ENCODE measurements around the gene STX8.

DNA sequence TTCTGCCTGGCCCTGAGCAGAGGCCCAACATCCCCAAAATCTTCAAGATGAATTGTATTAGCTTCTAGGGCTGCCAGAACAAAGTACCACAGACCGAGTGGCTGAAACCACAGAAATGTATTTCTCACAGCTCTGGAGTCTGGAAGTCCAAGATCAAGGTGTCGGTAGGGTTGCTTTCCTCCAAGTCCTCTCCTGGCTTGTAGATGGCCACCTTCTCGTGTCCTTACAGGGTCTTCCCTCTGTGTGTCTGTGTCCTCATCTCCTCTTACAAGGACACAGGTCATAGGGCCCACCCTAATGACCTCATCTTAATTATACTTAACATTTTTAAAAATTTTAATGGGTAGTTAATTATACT, 338.6 kb downstream of the STX8 start:
- TF ChIP-seq NRF1 (IDR thresholded peaks at IDR 0.05; ENCODE audit: low read depth, low read length) (no peak), GATA2 (CRISPR knock-in tag; IDR thresholded peaks at IDR 0.05) (no peak), YY1 (IDR thresholded peaks at IDR 0.05; ENCODE audit: low read depth) (no peak), TEAD4 (IDR thresholded peaks at IDR 0.05; ENCODE audit: borderline replicate concordance, insufficient read depth) (no peak)
- TF ChIP-seq, protein P1, sequence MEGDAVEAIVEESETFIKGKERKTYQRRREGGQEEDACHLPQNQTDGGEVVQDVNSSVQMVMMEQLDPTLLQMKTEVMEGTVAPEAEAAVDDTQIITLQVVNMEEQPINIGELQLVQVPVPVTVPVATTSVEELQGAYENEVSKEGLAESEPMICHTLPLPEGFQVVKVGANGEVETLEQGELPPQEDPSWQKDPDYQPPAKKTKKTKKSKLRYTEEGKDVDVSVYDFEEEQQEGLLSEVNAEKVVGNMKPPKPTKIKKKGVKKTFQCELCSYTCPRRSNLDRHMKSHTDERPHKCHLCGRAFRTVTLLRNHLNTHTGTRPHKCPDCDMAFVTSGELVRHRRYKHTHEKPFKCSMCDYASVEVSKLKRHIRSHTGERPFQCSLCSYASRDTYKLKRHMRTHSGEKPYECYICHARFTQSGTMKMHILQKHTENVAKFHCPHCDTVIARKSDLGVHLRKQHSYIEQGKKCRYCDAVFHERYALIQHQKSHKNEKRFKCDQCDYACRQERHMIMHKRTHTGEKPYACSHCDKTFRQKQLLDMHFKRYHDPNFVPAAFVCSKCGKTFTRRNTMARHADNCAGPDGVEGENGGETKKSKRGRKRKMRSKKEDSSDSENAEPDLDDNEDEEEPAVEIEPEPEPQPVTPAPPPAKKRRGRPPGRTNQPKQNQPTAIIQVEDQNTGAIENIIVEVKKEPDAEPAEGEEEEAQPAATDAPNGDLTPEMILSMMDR (IDR thresholded peaks at IDR 0.05), result no peak
- TF ChIP-seq, protein P2, sequence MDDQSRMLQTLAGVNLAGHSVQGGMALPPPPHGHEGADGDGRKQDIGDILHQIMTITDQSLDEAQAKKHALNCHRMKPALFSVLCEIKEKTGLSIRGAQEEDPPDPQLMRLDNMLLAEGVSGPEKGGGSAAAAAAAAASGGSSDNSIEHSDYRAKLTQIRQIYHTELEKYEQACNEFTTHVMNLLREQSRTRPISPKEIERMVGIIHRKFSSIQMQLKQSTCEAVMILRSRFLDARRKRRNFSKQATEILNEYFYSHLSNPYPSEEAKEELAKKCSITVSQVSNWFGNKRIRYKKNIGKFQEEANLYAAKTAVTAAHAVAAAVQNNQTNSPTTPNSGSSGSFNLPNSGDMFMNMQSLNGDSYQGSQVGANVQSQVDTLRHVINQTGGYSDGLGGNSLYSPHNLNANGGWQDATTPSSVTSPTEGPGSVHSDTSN (IDR thresholded peaks at IDR 0.05), result no peak

Data from SK-N-SH (cell line).